Medulla oblongata (tissue), 1 donor: ENCODE results near the gene PARP1.

Experiments
- DNase-seq: peaks from one replicate; pipeline ENCODE4 v3.0.0-alpha.2; 2015; ENCODE audit errors: extremely low spot score

Gene PARP1

DNA sequence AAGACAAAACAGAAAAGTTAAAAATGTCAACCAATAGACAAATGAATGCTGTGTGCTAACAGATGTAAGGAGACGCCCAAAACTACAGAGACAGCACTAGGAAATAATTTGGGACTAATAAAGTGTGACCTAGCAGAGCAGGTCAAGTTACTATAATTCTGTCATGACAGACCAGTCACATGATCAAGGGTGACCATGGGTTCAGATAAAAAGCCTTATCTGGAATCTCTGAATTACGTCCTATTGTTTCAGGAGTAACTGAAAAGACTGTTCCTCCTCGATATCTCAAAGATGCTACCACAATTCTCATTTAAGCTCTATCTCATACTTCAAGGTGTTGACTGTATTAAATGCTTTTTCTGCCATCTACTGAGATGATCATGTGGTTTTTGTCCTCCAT lies 31.6 kb downstream of the PARP1 start:
- DNase-seq = no peak

DNA sequence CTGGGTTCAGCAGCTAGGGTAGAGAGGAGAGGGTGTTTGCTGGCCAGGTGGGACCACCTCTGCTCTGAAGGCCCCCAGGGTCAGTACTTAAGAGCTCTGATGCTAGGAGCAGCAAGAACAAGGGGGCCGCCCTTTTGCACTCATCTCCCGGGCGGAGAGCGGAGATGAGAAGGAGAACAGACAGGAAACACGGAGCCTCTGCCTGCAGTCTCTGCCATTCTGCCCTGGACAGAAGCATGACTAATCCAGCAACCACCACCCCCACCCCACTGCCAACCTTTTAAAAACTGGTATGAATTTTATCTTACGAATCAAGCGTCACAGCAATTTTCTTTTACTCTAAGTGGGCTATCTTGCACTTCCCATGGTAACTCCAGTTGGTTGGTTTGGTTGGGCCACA lies 34.5 kb downstream of the PARP1 start:
- no peak for DNase-seq

DNA sequence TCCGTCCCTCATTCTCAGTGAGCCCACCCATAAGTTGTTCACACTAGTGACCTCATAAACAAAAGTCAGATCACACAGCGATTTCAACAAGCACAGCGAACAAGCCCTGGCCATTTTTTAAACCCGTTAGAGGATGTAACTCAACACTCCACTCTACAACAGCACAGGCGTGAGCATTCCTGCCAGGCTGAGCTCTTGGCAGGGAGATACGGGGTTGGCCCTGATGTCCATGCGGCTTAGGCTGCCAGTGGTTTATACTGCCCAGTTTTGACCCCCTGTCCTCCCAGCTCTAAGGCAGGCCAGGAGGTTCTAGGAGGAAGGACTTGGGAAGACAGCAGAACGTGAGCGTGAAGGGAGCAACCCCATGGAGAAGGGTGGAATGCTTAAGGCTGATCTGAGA lies 35.0 kb downstream of the PARP1 start:
- DNase-seq = peak; percentile 12

DNA sequence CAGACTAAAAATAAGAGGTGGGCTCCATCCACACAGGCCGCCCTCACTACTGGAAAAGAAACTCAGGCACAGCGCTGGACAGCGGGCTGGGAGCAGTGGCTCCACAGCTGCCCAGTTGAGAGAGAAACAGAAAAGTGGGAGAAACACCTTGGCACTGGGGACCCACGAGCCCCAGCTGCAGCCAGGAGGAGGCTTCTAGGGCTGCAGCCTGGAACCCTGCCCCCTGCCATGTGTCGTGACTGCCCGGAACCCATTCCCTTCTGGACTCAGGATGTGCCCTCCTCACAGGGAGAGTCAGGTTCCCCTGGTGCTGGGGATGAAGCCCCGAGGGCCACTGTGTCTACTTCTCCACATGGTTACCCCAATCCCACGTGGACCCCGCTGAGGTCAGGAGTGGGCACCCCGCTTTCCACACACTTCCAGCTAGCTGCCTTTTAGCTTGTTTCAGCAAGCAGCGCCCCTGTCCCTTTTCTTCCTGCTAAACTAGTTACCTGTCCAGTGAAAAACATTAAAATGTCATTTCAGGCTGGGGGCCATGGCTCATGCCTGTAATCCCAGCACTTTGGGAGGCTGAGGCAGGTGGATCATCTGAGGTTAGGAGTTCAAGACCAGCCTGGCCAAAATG lies 35.9 kb downstream of the PARP1 start:
- no peak for DNase-seq

DNA sequence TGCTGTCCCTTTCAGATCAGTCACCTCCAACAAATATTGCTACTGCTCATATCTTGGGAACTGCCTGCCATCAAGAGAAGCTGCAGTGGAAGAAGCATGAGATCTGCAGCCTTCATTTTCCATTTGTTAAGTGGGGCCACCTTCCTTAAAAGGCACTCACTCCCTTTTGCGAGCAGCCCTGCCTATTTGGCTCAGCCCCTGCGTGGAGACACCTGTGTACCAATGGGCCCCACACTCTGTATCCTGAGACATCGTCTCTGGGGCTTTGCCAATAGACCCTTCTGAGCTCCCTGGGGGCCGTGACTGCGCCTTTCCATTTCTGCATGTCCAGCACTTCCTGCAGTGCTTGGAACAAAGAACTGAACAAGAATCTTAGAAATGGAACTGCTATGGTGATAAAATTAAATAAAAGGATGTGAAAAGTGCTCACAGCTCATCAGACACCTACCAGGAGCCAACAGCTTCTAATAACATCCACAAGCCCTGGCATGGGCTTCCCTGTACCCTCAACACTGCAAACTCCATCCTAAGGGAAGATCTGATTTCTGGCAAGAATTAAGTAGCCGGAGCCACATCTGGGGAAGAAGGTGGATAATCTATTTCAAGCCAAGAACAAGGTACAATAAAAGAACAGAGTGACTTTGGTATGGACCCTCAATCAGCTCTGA lies 36.7 kb downstream of the PARP1 start:
- DNase-seq = no peak

DNA sequence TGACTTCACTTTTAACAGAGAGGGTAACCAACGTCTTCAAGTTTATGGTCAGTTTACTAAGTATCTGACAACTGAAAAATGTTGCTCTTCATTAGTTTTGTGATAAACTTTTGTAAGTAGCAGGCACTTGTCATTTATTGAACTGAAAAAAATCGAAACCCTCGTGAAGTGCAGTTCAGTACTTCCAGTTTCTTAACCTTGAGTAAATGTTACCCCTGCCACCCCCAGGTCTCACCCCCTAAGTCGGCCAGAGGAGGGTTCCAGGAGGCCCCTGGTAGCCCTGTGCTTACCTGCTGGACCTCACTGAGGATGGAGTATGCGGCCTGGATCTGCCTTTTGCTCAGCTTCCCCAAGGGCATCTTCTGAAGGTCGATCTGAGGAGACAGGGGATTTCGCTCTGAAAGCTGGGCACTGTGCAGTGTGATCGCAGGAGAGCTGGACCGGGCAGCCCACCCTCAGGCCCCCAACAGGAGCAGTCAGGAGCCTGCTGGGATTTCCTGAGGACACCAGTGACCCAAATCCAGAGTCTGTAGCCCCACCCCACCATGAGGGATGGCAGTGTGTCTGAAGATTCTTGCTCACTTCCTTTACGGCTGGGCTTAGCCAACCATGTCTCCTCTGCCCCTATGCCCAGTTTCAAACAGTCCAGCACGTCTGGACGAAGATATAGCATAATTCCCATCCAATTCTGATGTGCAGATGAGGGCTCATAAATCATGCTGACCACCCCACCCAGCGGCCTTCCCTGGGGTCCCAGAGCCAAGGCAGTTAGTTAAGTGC lies 37.6 kb downstream of the PARP1 start:
- DNase-seq = no peak

DNA sequence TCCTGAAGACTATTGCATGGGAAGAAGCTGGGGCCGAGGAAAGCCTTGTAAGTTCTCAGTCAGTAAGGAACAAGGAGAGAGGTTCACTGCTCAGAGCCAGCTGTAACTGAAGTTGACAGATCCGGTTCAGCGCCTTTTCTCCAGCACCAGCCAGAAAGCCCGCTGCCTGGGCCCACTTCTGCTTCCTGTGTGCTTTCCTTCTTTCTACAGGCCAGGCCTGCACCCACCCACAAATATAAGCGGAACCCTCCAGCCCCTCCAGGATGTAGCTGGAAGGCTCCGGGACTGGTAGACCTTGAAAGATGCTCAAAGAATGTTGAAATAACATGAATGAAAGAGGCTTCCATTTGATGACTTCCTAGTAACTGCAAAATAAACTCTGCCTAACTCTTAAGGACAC lies 38.8 kb downstream of the PARP1 start:
- DNase-seq = no peak

DNA sequence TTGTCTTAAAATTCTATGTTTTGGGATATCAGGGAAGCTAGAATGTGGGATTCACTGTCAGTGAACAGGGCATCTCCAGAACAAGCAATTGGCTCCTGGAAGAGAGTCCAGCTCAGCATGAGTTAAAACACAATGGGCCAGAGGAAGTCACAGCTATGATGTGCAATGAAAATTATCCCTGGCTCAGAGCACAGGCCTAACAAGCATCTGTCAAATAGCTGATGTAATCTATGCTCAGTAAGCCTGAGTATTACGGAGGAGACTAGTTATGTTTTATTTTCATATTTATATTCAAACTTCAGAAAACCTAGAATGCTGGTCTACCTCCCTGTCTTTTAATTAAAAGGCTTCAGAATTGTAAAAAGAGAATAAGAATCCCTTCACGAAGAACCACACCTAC lies 41.6 kb downstream of the PARP1 start:
- DNase-seq = no peak

DNA sequence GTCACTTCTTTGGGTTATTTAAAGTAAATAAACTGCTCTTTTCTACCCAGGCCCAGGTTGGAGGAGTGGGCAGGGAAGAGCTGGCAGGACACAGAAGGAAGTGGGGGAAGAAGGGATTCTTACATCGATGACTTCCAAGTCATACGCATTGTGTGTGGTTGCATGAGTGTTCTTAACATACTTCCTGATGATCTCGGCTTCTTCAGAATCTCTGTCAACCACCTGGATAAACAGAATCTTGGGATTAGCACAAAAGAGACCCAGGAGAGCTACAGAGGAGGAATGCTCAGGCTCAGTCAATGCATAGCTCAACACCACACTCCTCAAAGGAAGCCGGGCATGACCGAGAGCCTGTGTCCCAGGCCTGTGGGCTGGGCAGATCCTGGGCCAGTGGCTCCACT lies 42.1 kb downstream of the PARP1 start:
- DNase-seq = no peak

DNA sequence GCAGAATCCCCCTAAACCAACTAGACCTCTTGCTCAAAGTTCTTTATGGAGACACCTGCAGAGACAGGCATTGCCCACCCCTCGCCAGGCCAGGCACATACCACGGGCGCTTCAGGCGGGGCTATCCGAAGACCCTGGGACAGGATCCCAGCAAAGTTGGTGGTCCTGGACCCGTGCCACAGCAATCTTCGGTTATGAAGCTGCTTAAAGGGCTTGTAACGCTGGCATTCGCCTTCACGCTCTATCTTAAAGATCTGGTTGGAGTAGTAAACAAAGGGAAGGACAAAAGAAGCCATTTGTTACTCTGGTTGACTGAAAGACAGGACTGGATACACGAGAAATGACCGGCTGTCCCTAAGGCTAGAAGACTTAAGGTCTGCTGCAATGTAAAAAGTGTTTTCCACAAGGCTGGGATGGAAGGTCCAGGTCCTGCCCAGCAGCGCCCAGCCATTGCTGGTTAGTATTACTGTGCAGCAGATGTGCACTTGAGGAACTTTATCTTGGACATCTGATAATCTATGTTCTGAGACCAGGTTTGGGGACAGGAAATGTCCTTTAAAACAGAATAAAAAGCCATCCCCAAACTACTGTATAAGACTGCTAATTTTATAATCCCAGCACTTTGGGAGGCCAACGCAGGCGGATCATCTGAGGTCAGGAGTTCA lies 42.9 kb downstream of the PARP1 start:
- no peak for DNase-seq

DNA sequence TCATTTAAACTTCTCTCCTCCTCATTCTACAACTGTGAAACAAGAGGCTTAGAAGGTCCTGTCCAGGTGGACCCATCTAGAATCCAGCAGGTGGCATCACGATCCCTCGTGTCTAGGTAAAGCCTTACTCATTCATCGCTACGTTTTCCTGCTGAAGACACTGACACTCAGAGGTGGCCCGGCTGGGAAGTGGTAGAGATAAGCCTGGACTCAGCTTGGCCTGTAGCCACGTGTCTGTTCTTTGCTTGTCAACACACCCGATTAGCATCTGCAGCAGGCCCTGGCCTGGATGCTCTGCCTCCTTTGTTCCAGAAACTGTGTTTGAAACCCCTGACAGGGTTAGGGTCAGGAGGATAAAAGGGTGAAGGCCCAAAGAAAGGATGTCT lies 43.4 kb downstream of the PARP1 start:
- no peak for DNase-seq

DNA sequence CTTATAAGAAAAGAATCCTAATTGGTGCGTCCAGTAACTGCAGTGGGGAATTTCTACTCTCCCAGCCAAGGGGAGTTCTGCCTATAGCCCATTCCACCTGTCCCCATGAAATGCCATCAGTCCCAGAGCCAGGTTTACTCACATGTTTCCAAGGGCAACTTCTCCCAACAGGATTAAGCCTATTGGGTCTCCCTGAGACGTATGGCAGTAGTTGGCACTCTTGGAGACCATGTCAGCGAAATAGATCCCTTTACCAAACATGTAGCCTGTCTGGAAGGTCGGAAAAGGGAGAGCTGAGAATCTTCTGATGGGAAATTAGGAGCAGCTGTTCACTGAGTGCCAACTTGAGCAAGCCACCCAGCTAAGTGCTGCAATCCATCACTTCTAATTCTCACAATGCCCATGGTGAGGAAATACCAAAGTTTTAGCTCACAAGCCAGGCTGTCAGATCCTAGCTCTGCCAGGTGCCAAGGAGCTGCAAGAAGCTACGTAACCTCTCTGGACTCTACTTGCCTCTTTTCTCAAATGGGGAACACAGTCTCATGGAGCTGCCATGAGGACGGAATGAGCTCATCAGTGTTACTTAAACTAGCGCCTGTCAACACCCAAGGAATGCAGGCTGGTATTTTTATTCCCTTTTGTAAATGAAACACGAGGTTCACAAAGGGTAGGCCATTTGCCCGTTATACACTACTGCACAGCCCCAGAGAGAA lies 43.9 kb downstream of the PARP1 start:
- DNase-seq = peak; percentile 32

DNA sequence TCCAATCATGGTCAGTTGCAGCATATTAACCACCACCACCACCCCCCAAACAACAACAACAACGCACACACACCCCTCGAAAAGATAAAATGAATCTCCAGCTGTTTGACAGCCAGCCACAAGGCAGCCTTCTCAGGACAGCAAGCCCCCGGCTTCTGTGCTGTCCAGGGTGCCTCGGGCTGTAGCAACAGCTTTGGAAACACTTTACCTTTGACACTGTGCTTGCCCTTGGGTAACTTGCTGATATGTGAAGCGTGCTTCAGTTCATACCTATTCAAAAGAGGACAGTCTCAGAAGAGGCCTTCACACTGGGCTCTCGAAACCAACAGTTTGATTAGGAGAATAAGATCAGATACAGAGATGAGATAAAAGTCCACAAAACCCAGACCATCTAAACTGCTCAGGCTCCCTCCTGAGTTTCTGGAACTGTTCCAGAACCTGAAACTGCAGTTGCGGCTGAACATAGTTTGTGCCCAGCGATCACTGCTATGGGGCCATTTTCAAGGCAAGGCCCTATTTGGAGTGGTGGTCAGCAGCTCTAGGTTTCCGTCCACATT lies 44.9 kb downstream of the PARP1 start:
- no peak for DNase-seq

DNA sequence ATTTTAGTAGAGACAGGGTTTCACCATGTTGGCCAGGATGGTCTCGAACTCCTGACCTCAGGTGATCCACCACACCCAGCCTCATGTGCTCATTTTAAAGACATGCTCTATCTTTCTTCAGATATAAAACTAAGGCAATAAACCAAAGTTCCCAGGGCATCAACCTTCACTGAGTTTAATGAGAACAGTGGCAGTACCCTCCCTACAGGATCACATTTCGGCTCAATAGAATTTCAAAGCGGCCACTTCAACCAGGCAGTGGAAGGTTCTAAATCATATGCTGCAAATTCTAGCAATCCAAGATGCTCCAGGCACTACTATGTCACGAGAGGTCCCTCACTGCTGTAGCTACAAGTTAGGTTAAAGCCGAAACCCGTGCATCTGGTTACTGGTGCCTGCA lies 45.5 kb downstream of the PARP1 start:
- DNase-seq = no peak

DNA sequence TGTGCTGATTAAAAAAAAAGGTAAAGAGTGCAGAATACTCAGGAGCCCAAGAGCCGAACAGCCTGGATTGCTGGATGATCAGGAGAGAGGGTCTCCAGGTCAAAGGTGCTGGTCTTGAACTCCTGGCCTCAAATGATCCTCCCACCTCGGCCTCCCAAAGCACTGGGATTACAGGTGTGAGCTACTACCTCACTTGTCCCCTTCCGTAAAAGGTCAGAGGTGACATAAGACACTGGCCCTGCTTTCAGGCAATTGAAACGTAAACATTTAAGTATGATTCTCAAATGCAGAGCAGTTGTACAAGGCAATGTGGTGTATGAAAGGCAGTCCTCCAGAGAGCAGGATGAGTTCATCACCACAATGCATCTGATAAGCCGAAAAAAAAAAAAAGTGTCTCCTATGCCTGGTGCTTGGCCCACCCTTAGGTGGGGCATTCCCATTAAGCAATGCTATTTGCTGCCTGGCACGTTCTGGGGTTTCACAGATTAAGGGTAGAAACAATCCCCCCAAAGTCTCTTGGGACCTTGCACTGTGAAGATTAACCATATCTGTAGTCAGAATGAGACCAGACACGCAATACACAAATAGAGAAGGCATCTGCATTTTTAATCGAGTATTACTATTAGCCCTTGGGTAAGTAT lies 47.7 kb downstream of the PARP1 start:
- no peak for DNase-seq

DNA sequence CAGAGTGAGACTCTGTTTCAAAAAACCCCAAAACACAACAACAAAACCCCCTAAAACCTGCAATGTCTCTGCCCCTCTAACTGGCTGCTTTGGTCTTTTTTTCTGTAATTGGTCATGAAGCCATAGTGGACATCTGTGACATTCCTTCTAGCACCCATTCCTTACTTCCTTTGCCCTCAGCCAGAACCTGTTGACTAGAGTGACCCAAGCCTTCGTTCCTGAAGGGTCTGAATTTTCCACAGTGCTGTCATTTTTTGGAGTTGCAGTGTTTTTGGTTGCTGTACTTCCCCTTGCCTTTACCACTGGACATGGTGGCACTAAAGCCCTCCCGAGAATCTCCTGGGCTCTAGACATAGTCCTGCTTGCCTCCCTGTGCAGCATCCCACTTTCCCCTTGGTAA lies 50.5 kb downstream of the PARP1 start:
- DNase-seq = no peak

DNA sequence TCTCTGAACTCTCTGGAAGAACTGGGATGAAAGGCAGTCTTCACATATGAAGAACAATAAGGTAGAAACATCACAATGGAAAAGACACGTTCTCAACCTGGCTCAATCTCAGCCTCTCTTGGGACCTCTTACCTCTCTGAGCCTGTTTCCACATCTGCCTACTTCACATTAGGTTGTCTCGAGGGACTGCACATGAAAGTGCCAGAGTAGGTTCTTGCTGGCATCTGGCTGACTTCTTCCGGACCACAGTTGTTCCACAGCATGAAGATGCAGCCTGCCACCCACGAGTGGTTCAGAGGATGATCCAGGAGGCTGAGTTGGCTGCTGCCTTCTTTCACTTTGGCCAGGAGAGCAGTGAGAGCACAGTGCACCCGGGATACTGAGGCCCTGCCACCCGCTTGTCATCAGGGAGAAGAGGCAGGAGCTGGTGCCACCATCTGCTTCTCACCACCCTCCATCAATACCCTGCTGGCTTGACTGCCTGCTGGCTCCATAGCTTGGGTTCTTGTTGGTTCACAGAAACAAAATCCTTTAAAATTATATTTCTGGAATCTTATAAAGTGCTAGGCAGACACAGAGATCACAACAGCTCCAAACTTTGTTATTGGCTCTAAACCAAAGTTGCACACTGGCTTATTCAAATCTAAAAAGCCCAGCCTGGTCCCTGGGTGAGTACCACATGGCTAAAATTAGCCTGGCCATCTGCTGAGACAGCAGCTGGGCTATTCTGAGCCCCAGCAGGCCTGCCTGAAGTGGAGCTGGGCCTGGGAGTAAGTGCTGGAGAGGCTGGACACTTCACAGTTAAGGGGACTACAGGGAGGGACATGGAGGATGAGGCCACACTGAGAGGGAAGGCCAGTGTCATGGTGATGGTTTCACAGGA lies 52.0 kb downstream of the PARP1 start:
- DNase-seq = peak; percentile 20

DNA sequence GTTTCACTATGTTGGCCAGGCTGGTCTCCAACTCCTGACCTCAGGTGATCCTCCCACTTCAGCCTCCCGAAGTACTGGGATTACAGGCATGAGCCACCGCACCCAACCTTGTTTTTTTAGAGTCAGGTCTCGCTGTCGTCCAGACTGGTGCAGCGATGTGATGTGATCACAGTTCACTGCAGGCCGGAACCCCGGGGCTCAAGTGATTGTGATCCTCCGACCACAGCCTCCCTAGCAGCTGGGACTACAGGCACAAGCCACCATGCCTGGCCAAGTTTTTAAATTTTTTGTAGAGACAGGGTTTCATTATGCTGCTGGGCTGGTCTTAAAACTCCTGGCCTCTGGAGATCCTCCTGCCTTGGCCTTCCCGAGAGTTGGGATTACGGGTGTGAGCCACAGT lies 52.9 kb downstream of the PARP1 start:
- no peak for DNase-seq

DNA sequence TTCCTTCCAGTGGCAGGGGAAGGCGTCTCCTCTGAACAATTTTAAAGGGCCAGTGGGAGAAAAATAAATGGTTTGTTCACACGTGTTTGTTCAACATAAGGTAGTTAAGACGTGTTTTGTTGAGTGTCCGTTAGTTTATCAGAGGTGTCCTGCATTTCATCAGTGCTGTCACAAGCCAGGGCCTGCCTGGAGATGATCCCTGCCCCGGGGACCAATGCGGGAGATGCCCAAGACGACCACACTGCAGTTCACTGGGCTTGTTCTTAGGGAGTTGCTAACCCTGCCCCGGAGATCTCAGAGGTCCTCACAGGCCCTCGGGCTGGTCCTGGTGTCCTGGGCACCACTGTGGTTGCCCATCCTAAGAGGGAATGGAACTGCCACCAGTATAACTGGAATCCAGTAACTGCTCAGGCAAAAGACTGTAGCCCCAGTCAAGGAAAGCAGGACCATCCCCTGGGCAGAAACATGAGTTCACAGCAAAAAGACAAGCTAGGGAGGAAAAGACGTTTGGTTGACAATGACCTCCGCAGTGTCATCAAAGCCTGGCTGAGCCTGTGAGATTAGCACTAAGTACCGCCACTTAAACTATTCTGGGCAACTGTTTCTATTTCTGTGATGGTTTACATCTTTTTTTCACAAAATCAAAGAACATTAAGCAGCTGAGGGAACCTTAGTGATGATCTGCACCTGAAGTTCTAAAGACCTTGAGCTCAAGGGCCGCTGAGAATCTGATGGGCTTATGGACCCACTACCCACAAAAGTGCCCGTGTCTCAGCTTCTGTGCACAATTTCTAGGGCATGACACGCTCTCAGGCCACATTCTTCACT lies 54.0 kb downstream of the PARP1 start:
- DNase-seq = no peak
